ENCODE data around the gene RPL9. TPM values are rescaled to one million over a fixed set of nuclear protein-coding genes. Genes with fewer than 3 reads are reported as not detected.

The RPL9 gene
- total and polyA plus RNA-seq, 2 donors: 3,607 to 3,904 TPM

DNA sequence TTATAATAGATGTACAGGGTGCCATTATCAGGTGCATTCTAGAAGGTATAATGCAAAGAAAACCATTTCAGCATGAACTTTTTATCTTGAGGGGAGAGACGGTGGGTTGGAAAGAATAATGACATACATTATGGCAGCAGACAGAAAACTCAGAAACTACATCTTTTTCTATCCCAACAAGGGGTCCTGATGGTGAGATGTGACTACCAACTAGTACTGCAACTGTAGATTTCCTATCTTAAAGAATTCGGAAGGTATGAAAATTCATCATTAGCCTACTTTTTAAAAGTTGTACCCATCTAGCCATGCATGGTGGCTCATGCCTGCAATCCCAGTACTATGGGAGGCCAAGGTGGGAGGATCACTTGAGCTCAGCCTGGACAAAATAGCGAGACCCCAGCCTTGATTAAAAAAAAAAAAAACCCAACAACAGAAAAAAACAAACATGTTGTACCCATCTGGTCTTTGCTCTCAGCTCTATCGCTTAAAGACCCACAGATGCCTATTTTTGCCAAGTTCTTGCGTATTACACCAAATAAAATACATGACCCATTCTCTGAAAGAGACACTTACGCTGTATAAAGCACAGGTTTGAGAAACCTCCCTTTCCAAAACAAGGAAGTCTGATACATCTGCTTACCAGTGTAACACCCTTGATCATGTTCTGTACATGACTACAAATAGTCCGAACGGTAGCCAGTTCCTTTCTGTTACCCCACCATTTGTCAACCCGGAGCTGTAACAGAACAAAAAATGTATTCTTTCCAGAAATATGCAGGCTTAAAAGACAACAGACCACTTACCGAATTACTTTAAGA lies 1.6 kb downstream of the RPL9 start:
- WGBS: 89% methylated on average over 10 of the region's 10 CpGs
- H3K27me3 ChIP-seq (ENCODE audit: control insufficient read depth in 2 of 2, insufficient read depth in 1 of 2, low read length in 1 of 2): no peaks in the 10 kb centered on the region
- no peaks in the 10 kb centered on the region for H3K9me3 ChIP-seq (ENCODE audit: control insufficient read depth in 2 of 2, insufficient read depth in 1 of 2, low read length in 1 of 2)
- peaks cover 6% of the 10 kb centered on the region in 2 donors for H3K4me1 ChIP-seq (ENCODE audit: control insufficient read depth in 2 of 2, insufficient read depth in 2 of 2, low read length in 2 of 2)
- peak overlapping the region; percentile 89 to 97 for H3K4me3 ChIP-seq (ENCODE audit: low read length in 2 of 2)
- peaks cover 27 to 57% of the 10 kb centered on the region in 2 donors for H3K36me3 ChIP-seq (ENCODE audit: control insufficient read depth in 2 of 2, insufficient read depth in 2 of 2, low read length in 1 of 2)
- no peak for DNase-seq (ENCODE audit: low read depth in 6 of 9, low spot score in 9 of 9)
- no peak overlapping the region for H3K27ac ChIP-seq (ENCODE audit: low read depth in 1 of 2, low read length in 1 of 2)

DNA sequence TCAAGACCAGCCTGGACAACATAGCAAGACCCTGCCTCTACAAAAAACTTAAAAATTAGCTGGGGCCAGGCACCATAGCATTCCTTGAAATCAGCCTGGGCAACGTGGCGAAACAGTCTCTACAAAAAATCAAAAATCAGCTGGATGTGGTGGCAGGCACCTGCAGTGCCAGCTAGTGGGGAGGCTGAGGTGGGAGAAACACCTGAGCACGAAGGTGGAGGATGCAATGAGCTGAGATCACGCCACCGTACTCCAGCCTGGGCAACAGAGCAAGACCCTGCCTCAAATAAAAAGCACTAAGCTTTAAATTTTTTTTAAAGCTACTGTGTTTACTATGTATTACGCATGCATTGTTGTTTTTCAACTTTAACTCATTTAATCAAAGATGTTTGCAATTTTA lies 3.2 kb downstream of the RPL9 start:
- 96% methylated on average over 6 of the region's 6 CpGs for WGBS
- no peaks in the 10 kb centered on the region for H3K9me3 ChIP-seq (ENCODE audit: control insufficient read depth in 2 of 2, insufficient read depth in 1 of 2, low read length in 1 of 2)
- no peak overlapping the region for H3K4me3 ChIP-seq (ENCODE audit: low read length in 2 of 2)
- H3K4me1 ChIP-seq (ENCODE audit: control insufficient read depth in 2 of 2, insufficient read depth in 2 of 2, low read length in 2 of 2): peaks cover 6% of the 10 kb centered on the region in 2 donors
- DNase-seq (ENCODE audit: low read depth in 6 of 9, low spot score in 9 of 9): no peak
- no peak overlapping the region for H3K27ac ChIP-seq (ENCODE audit: low read depth in 1 of 2, low read length in 1 of 2)
- H3K27me3 ChIP-seq (ENCODE audit: control insufficient read depth in 2 of 2, insufficient read depth in 1 of 2, low read length in 1 of 2): no peaks in the 10 kb centered on the region
- H3K36me3 ChIP-seq (ENCODE audit: control insufficient read depth in 2 of 2, insufficient read depth in 2 of 2, low read length in 1 of 2): peaks cover 35 to 71% of the 10 kb centered on the region in 2 donors

DNA sequence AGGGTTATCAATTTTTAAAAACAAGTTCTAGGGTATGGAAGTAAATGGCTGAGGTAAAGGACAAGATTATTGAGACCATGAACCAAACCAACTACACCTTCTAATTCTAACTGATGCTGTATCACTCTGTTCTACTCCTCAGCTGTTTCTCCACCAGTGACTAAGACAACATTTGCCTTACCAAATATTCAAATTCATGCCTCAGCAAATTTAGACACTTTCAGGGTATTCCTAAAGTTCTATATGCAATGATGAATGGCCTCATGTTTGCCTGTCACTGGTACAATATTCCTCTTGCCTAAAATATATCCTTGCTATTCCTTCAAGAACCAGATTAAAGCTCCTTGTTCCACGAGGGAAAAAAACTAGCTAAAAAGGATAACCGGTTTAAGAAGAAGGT lies 5.0 kb downstream of the RPL9 start:
- no peak for DNase-seq (ENCODE audit: low read depth in 6 of 9, low spot score in 9 of 9)
- Histone ChIP-seq H3K27me3 (ENCODE audit: control insufficient read depth in 2 of 2, insufficient read depth in 1 of 2, low read length in 1 of 2) (no peaks in the 10 kb centered on the region), H3K27ac (ENCODE audit: low read depth in 1 of 2, low read length in 1 of 2) (no peak overlapping the region), H3K4me1 (ENCODE audit: control insufficient read depth in 2 of 2, insufficient read depth in 2 of 2, low read length in 2 of 2) (peaks cover 3 to 6% of the 10 kb centered on the region in 2 donors), H3K4me3 (ENCODE audit: low read length in 2 of 2) (no peak overlapping the region), H3K9me3 (ENCODE audit: control insufficient read depth in 2 of 2, insufficient read depth in 1 of 2, low read length in 1 of 2) (no peaks in the 10 kb centered on the region), H3K36me3 (ENCODE audit: control insufficient read depth in 2 of 2, insufficient read depth in 2 of 2, low read length in 1 of 2) (peaks cover 35 to 71% of the 10 kb centered on the region in 2 donors)
- WGBS: 93% methylated on average over 2 of the region's 2 CpGs

DNA sequence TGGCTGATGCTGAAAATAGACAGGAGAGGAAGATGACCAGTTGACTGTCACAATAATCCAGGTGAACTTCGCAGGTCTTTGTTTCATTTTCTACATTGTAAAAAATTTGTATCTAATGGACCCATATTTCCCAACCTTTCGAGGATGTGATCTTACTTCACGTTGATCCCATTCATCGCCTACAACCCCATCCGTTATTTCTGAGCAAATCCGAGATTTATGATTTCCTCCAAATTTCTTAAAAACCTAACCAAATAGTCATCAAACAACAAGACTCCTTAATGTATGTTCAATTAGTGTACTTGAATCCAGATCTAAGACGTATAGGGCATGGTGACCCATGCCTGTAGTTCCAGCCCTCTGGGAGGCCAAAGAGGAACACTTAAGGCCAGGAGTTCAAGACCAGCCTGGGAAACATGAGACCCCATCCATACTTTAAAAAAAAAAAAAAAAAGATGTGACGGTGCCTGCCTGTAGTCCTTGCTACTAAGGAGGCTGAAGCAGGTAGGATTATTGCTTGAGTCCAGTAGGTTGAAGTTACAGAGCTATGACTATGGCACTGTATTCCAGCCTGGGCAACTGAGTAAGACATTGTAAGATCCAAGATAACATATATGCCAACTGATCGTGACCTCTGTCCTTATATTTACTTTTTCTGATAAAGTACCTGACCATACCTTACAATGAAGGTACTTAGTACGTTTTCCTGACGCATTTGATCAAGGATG lies 5.7 kb downstream of the RPL9 start:
- no peak for DNase-seq (ENCODE audit: low read depth in 6 of 9, low spot score in 9 of 9)
- H3K36me3 ChIP-seq (ENCODE audit: control insufficient read depth in 2 of 2, insufficient read depth in 2 of 2, low read length in 1 of 2): peaks cover 35 to 71% of the 10 kb centered on the region in 2 donors
- H3K9me3 ChIP-seq (ENCODE audit: control insufficient read depth in 2 of 2, insufficient read depth in 1 of 2, low read length in 1 of 2): no peaks in the 10 kb centered on the region
- 97% methylated on average over 11 of the region's 11 CpGs for WGBS
- no peak overlapping the region for H3K27ac ChIP-seq (ENCODE audit: low read depth in 1 of 2, low read length in 1 of 2)
- peaks cover 3 to 6% of the 10 kb centered on the region in 2 donors for H3K4me1 ChIP-seq (ENCODE audit: control insufficient read depth in 2 of 2, insufficient read depth in 2 of 2, low read length in 2 of 2)
- H3K4me3 ChIP-seq (ENCODE audit: low read length in 2 of 2): no peak overlapping the region
- no peaks in the 10 kb centered on the region for H3K27me3 ChIP-seq (ENCODE audit: control insufficient read depth in 2 of 2, insufficient read depth in 1 of 2, low read length in 1 of 2)

DNA sequence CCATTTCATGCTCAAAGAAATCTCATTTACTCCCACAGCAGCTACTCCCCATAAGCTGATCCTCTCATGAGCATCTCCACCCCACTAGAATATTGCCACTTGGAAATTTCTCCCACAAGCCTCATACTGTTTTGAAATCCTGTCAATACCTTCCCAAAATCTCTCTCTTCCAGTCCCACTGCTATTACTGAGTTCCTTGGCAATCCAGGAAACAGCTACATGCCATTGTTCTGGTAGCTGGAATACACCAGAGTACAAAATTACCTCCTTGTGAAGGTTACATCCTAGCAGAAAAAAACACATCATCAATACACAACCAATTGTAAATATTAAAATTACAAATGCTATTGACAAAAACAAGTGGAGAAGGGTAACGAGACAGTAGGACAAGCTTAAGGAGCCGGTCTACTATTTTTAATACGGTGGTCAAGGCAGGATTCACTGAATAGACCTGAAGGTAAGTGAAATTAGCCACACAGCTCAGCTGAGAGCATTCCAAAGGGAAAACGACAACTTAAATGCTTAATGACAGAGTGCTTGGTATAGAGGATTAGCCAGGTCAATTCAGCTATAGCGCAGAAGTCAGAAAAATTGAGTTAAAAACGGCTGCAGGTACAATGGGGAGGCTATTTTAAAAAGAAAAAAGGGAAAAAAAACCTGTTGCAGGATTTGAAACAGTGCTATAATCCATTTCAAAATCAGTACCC lies 6.4 kb downstream of the RPL9 start:
- no peak overlapping the region for H3K4me3 ChIP-seq (ENCODE audit: low read length in 2 of 2)
- no peak for DNase-seq (ENCODE audit: low read depth in 6 of 9, low spot score in 9 of 9)
- peaks cover 4 to 5% of the 10 kb centered on the region in 2 donors for H3K4me1 ChIP-seq (ENCODE audit: control insufficient read depth in 2 of 2, insufficient read depth in 2 of 2, low read length in 2 of 2)
- H3K36me3 ChIP-seq (ENCODE audit: control insufficient read depth in 2 of 2, insufficient read depth in 2 of 2, low read length in 1 of 2): peaks cover 34 to 65% of the 10 kb centered on the region in 2 donors
- H3K27me3 ChIP-seq (ENCODE audit: control insufficient read depth in 2 of 2, insufficient read depth in 1 of 2, low read length in 1 of 2): peaks cover 0 to 2% of the 10 kb centered on the region in 2 donors
- H3K27ac ChIP-seq (ENCODE audit: low read depth in 1 of 2, low read length in 1 of 2): no peak overlapping the region
- no peaks in the 10 kb centered on the region for H3K9me3 ChIP-seq (ENCODE audit: control insufficient read depth in 2 of 2, insufficient read depth in 1 of 2, low read length in 1 of 2)
- WGBS: 97% methylated on average over 6 of the region's 6 CpGs

DNA sequence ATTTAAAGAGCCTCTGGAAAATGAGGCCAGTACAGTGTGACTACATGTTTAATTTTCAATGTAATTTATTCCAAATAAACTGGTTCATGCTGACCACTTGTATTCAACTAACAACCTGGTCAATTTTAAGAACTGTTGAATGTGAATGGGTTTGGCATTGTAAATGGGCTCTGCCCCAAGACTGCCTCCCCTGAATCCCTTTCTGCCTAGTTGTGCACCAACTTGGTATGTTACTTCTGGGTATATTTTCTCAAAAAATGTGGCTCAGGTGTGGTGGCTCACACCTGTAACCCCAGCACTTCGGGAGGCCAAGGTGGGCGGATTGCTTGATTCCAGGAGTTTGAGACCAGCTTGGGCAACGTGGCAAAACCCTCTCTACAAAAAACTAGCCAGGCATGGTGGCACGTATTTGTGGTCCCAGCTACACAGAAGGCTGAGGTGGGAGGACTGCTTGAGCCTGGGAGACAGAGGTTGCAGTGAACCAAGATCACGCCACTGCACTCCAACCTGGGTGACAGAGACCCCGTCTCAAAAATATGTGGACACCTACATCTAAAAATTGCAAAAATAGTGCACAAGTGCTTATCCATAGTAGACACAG lies 7.2 kb downstream of the RPL9 start:
- Histone ChIP-seq H3K27me3 (ENCODE audit: control insufficient read depth in 2 of 2, insufficient read depth in 1 of 2, low read length in 1 of 2) (peaks cover 0 to 10% of the 10 kb centered on the region in 2 donors), H3K27ac (ENCODE audit: low read depth in 1 of 2, low read length in 1 of 2) (no peak overlapping the region), H3K4me3 (ENCODE audit: low read length in 2 of 2) (no peak overlapping the region), H3K4me1 (ENCODE audit: control insufficient read depth in 2 of 2, insufficient read depth in 2 of 2, low read length in 2 of 2) (peaks cover 5 to 7% of the 10 kb centered on the region in 2 donors), H3K36me3 (ENCODE audit: control insufficient read depth in 2 of 2, insufficient read depth in 2 of 2, low read length in 1 of 2) (peaks cover 30 to 57% of the 10 kb centered on the region in 2 donors), H3K9me3 (ENCODE audit: control insufficient read depth in 2 of 2, insufficient read depth in 1 of 2, low read length in 1 of 2) (no peaks in the 10 kb centered on the region)
- DNase-seq (ENCODE audit: low read depth in 6 of 9, low spot score in 9 of 9): no peak
- WGBS: 98% methylated on average over 6 of the region's 6 CpGs

DNA sequence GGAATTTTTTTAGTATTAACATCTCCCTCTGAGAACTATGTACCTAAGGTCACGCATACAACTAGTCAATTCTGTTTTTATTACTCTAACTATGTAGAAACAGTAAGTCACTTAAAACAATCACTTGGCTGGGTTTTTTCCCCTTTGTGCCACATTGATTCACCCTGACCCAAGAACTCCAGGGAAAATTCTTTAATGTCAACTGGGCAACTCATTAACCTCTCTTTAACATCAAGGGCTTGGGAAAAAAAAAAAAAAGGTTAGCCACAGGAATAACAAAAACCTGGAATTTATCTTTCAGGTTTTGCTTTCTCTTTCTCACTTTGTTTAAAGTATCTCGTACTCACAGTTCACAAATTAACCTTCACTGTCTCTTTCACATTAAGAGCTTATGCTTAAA lies 8.1 kb downstream of the RPL9 start:
- Histone ChIP-seq H3K36me3 (ENCODE audit: control insufficient read depth in 2 of 2, insufficient read depth in 2 of 2, low read length in 1 of 2) (peaks cover 26 to 48% of the 10 kb centered on the region in 2 donors), H3K27ac (ENCODE audit: low read depth in 1 of 2, low read length in 1 of 2) (no peak overlapping the region), H3K4me1 (ENCODE audit: control insufficient read depth in 2 of 2, insufficient read depth in 2 of 2, low read length in 2 of 2) (peaks cover 5 to 7% of the 10 kb centered on the region in 2 donors), H3K27me3 (ENCODE audit: control insufficient read depth in 2 of 2, insufficient read depth in 1 of 2, low read length in 1 of 2) (peaks cover 0 to 13% of the 10 kb centered on the region in 2 donors), H3K4me3 (ENCODE audit: low read length in 2 of 2) (no peak overlapping the region), H3K9me3 (ENCODE audit: control insufficient read depth in 2 of 2, insufficient read depth in 1 of 2, low read length in 1 of 2) (no peaks in the 10 kb centered on the region)
- DNase-seq (ENCODE audit: low read depth in 6 of 9, low spot score in 9 of 9): no peak
- WGBS: 49% methylated on average over 2 of the region's 2 CpGs

DNA sequence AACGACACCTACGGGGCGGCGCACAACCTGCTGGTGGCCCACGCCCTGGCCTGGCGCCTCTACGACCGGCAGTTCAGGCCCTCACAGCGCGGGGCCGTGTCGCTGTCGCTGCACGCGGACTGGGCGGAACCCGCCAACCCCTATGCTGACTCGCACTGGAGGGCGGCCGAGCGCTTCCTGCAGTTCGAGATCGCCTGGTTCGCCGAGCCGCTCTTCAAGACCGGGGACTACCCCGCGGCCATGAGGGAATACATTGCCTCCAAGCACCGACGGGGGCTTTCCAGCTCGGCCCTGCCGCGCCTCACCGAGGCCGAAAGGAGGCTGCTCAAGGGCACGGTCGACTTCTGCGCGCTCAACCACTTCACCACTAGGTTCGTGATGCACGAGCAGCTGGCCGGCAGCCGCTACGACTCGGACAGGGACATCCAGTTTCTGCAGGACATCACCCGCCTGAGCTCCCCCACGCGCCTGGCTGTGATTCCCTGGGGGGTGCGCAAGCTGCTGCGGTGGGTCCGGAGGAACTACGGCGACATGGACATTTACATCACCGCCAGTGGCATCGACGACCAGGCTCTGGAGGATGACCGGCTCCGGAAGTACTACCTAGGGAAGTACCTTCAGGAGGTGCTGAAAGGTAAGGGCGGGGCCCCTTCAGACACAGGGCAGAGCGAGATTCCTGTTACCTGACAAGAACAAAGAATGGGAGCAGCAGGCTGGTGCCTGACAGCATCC lies 11.7 kb downstream of the RPL9 start:
- Histone ChIP-seq H3K4me1 (ENCODE audit: control insufficient read depth in 2 of 2, insufficient read depth in 2 of 2, low read length in 2 of 2) (peaks cover 5 to 7% of the 10 kb centered on the region in 2 donors), H3K36me3 (ENCODE audit: control insufficient read depth in 2 of 2, insufficient read depth in 2 of 2, low read length in 1 of 2) (peaks cover 6 to 13% of the 10 kb centered on the region in 2 donors), H3K27me3 (ENCODE audit: control insufficient read depth in 2 of 2, insufficient read depth in 1 of 2, low read length in 1 of 2) (peaks cover 0 to 13% of the 10 kb centered on the region in 2 donors), H3K4me3 (ENCODE audit: low read length in 2 of 2) (peak overlapping the region; percentile 34 to 44), H3K9me3 (ENCODE audit: control insufficient read depth in 2 of 2, insufficient read depth in 1 of 2, low read length in 1 of 2) (no peaks in the 10 kb centered on the region), H3K27ac (ENCODE audit: low read depth in 1 of 2, low read length in 1 of 2) (no peak overlapping the region)
- 20% methylated on average over 61 of the region's 61 CpGs for WGBS
- DNase-seq (ENCODE audit: low read depth in 6 of 9, low spot score in 9 of 9): peak in 4 of 9 donors; percentile 3 to 39 (median 24)

All from thymus (tissue), 11 donors.